ENCODE data around the gene ASB13.

The ASB13 gene

DNA sequence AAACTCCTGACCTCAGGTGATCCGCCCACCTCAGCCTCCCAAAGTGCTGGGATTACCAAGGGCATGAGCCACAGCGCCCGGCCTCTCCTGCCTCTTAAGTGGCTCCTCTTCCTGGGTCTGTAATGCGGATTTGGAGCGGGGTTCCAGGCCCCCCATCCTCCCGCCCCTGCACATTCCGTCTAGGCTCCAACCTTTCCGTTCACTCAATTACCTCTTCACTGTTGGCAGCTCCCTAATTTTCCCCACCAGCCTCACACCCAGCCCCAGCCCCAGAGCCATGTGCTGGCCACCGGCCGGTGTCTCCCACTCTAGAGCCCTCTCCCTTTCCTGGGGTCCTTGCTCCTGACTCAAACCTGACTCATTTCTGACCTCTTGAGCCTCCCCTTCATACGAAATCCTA lies 16.6 kb downstream of the ASB13 start:
- no peak overlapping the region for H2AFZ ChIP-seq (ENCODE audit: low read depth, low read length)
- peaks cover 5% of the 10 kb centered on the region for H3K36me3 ChIP-seq (ENCODE audit: insufficient read depth, low read length)
- H3K4me1 ChIP-seq (ENCODE audit: insufficient read depth, low read length) = no peaks in the 10 kb centered on the region
- no peaks in the 10 kb centered on the region for H3K9me3 ChIP-seq (ENCODE audit: low read length)
- H3K27me3 ChIP-seq (ENCODE audit: insufficient read depth, low read length) = no peaks in the 10 kb centered on the region
- H3K4me3 ChIP-seq (ENCODE audit: low read length) = no peak overlapping the region

DNA sequence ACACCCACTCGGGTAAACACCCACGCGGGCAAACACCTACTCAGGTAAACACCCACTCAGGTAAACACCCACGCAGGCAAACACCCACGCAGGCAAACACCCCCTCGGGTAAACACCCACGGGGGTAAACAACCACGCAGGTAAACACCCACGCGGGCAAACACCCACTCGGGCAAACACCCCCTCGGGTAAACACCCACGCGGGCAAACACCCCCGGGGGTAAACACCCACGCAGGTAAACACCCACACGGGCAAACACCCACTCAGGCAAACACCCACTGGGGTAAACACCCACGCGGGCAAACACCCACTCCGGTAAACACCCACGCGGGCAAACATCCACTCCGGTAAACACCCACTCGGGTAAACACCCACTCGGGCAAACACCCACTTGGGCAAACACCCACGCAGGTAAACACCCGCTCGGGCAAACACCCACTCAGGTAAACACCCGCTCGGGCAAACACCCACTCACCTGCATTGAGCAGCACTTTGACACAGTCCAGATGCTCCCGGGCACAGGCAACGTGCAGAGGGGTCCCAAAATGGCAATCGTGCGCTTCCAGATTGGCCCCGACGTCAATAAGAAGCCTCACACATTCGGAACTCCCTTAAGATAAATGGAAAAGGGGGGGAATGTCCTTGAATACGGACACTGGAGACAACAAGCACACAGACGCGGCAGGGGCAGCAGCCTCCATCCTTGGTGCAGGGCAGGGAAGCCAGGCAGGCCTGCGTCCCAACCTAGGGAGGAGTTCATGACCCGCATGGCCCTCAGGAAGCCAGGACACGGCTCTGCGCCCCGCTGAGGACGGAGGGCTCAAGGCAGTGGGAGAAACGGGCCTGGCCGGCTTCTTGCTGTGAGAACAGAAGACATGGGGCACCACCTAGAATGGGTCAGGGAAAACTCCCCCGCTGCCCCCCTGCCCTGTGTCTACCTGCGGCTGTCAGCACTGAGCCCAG lies 17.6 kb downstream of the ASB13 start:
- Histone ChIP-seq H3K9me3 (ENCODE audit: low read length) (no peaks in the 10 kb centered on the region), H3K27me3 (ENCODE audit: insufficient read depth, low read length) (no peaks in the 10 kb centered on the region), H3K36me3 (ENCODE audit: insufficient read depth, low read length) (peaks cover 9% of the 10 kb centered on the region), H2AFZ (ENCODE audit: low read depth, low read length) (no peak overlapping the region), H3K4me3 (ENCODE audit: low read length) (no peak overlapping the region), H3K4me1 (ENCODE audit: insufficient read depth, low read length) (peaks cover under 1% of the 10 kb centered on the region)

DNA sequence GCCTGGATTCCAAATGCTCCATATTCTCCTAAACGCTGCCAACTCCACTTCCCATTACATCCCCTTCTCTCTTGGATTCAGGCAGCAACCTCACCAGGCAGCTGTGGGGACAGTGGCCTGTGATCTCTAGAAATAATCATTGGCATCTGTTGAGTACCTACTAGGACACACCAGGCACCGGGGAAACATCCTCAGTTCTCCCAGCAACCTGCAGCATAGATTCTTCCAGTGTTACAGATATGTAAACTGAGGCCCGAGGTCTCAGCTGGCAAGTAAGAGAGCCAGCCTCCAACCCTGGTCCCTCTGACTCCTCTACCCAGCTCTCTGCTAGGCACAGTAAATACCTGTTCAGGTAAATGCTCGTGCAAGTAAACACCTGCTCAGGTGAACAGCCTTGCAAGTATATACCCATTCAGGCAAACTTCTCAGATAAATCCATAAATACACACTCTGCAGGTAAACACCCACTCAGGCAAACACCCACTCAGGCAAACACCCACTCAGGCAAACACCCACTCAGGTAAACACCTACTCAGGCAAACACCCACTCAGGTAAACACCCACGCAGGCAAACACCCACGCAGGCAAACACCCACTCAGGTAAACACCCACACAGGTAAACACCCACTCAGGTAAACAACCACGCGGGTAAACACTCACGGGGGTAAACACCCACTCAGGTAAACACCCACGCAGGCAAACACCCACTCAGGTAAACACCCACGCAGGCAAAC lies 18.7 kb downstream of the ASB13 start:
- no peaks in the 10 kb centered on the region for H3K9me3 ChIP-seq (ENCODE audit: low read length)
- H3K27me3 ChIP-seq (ENCODE audit: insufficient read depth, low read length) = no peaks in the 10 kb centered on the region
- peaks cover 9% of the 10 kb centered on the region for H3K36me3 ChIP-seq (ENCODE audit: insufficient read depth, low read length)
- H3K4me3 ChIP-seq (ENCODE audit: low read length) = no peak overlapping the region
- H3K4me1 ChIP-seq (ENCODE audit: insufficient read depth, low read length) = peaks cover 6% of the 10 kb centered on the region
- H2AFZ ChIP-seq (ENCODE audit: low read depth, low read length) = no peak overlapping the region

DNA sequence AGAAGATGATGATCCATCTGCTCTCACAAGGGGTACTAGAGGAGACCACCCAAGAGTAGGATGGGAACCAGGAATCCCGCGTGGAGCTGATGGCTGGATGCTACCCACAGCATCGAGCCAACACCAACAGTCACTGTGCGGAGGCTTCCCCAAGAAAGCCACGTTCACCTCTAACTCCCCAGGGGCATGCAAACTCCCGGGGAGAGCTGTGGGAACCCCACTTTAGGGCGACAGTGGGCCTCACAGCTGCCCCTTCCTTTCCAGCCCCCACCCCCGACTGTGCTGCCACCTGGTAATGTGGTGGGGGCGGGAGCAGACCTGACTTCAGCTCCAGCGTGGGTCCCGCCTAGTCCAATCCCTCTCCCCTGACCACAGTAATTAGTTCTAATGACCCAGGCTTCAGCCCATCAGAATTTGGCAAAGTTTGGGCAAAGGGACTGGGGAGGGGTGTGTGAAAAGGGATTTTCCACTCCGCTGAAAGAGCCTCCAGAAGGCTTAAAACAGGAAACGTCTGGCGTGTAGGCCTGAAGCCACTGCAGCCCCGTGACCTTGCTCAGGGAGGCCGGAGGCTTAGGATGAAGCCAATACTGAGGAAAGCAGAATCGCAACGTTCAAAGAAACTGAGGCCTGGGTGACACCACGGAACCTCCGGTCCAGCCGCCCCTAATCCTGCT lies 20.3 kb downstream of the ASB13 start:
- H3K27me3 ChIP-seq (ENCODE audit: insufficient read depth, low read length) = no peaks in the 10 kb centered on the region
- no peak overlapping the region for H2AFZ ChIP-seq (ENCODE audit: low read depth, low read length)
- H3K36me3 ChIP-seq (ENCODE audit: insufficient read depth, low read length) = peaks cover 17% of the 10 kb centered on the region
- peaks cover 6% of the 10 kb centered on the region for H3K4me1 ChIP-seq (ENCODE audit: insufficient read depth, low read length)
- no peak overlapping the region for H3K4me3 ChIP-seq (ENCODE audit: low read length)
- H3K9me3 ChIP-seq (ENCODE audit: low read length) = no peaks in the 10 kb centered on the region

DNA sequence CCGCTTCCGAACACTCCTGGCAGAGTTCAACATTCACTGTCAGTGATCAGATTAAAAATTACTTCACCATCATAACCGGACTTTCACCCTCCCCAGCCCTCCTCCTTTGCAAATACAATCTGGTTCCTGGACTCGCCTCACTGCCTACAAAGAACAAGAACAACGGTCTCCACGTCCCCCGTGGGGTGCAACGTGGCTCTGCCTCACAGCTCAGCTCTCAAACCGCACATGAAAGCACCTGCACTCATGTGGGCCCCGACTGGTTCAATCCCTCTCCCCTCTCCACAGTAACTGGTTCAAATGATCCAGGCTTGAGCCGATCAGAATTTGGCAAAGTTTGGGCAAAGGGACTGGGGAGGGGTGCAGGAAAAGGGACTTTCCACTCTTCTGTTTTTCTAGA lies 21.0 kb downstream of the ASB13 start:
- H3K4me3 ChIP-seq (ENCODE audit: low read length) = no peak overlapping the region
- H3K27me3 ChIP-seq (ENCODE audit: insufficient read depth, low read length) = no peaks in the 10 kb centered on the region
- H3K9me3 ChIP-seq (ENCODE audit: low read length) = no peaks in the 10 kb centered on the region
- no peak overlapping the region for H2AFZ ChIP-seq (ENCODE audit: low read depth, low read length)
- peaks cover 22% of the 10 kb centered on the region for H3K36me3 ChIP-seq (ENCODE audit: insufficient read depth, low read length)
- peaks cover 6% of the 10 kb centered on the region for H3K4me1 ChIP-seq (ENCODE audit: insufficient read depth, low read length)

DNA sequence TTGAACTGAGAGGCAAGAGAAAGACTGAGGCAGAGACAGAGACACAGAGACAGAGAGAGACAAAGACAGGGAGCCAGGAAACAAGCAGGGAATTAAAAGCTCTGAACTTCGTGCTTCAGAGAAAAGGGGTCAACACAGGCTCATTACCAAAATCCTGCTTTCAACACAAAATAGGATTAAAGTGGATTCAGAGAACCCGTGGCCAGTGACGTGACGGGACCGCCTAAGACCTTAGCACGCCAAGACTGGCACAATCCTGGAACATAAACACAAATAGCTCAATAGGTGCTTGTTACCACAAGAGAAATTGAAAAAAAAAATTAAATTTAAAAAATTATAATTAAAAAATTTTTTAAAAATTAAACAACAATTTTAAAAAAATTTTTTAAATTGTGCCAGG lies 21.5 kb downstream of the ASB13 start:
- no peak overlapping the region for H3K4me3 ChIP-seq (ENCODE audit: low read length)
- no peak overlapping the region for H2AFZ ChIP-seq (ENCODE audit: low read depth, low read length)
- H3K27me3 ChIP-seq (ENCODE audit: insufficient read depth, low read length) = no peaks in the 10 kb centered on the region
- H3K4me1 ChIP-seq (ENCODE audit: insufficient read depth, low read length) = peaks cover 6% of the 10 kb centered on the region
- peaks cover 24% of the 10 kb centered on the region for H3K36me3 ChIP-seq (ENCODE audit: insufficient read depth, low read length)
- no peaks in the 10 kb centered on the region for H3K9me3 ChIP-seq (ENCODE audit: low read length)

DNA sequence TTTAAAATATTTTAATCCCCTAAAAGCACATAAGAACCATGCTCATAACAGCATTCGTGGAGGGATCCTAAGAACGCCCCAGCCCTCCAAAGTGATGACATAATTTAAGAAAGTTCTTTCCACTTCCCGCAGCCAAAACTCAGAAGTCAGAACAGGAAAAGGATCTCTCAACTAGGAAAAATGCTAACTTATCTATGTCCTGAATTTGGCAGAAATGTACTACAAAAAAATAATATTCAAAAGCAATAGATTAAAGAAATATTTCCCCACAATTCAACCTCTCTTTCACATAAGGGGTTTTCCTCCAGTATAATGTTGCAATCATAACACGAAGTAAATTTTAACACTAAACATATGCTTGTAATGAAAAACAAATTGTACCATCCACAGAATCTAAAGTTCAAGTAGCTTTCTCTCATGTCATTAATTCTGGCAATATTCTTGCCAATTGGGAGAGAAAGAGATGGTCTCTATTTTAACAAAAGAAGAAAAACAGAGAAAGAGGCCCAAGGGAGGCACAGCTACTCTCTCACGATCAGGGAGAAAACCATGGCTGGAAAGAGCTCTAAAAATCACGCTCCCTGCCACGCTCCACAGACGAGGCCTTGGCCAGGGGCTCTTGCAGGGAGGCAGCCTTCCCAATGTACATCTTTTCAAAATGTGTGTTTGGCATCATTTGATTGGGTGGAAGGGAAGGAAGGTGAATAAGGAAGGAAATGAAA lies 22.9 kb downstream of the ASB13 start:
- no peak overlapping the region for H2AFZ ChIP-seq (ENCODE audit: low read depth, low read length)
- H3K4me3 ChIP-seq (ENCODE audit: low read length) = no peak overlapping the region
- H3K9me3 ChIP-seq (ENCODE audit: low read length) = no peaks in the 10 kb centered on the region
- H3K27me3 ChIP-seq (ENCODE audit: insufficient read depth, low read length) = no peaks in the 10 kb centered on the region
- peaks cover 6% of the 10 kb centered on the region for H3K4me1 ChIP-seq (ENCODE audit: insufficient read depth, low read length)
- peaks cover 35% of the 10 kb centered on the region for H3K36me3 ChIP-seq (ENCODE audit: insufficient read depth, low read length)

DNA sequence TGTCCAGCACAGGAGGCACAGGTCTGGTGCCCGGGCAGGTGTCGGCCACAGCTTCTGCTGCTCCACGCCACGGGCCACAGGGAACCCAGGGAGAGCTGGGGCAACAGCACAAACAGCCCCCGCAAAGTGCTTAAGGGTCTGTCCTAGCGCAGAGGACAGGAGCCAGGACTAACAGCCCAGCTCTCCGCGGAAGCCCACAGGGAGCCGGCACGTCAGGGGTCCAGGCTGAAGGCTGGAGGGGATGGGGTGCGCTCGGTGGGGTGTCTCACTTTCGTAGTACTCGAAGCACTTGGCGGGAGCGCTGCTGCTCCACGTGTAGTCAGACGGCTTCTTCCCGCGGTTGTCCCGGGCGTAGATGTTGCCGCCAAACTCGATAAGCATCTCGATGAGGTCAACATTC lies 24.9 kb downstream of the ASB13 start:
- no peaks in the 10 kb centered on the region for H3K27me3 ChIP-seq (ENCODE audit: insufficient read depth, low read length)
- H3K36me3 ChIP-seq (ENCODE audit: insufficient read depth, low read length) = peaks cover 37% of the 10 kb centered on the region
- no peak overlapping the region for H2AFZ ChIP-seq (ENCODE audit: low read depth, low read length)
- no peaks in the 10 kb centered on the region for H3K9me3 ChIP-seq (ENCODE audit: low read length)
- H3K4me1 ChIP-seq (ENCODE audit: insufficient read depth, low read length) = peaks cover 6% of the 10 kb centered on the region
- H3K4me3 ChIP-seq (ENCODE audit: low read length) = no peak overlapping the region

DNA sequence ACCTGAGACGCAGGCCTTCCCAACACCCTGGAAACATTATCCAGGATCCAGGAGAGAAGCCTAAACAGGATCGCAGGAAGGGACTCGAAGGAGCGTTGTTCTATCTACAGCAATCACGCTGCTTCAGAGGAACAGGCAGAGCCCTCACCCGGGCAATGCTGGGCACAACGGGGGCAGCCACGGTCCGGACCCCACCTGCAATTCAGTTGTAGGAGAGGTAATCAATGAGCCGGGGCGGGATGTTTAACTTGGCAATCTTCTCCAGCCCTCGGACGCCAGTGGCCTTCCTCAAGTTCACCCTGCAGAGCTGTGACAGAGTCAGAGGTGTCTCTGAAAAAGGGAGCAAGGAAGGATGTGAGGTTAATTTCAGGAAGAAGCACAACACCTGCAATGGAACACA lies 25.9 kb downstream of the ASB13 start:
- Histone ChIP-seq H2AFZ (ENCODE audit: low read depth, low read length) (no peak overlapping the region), H3K36me3 (ENCODE audit: insufficient read depth, low read length) (peaks cover 37% of the 10 kb centered on the region), H3K4me1 (ENCODE audit: insufficient read depth, low read length) (peaks cover 6% of the 10 kb centered on the region), H3K4me3 (ENCODE audit: low read length) (no peak overlapping the region), H3K27me3 (ENCODE audit: insufficient read depth, low read length) (no peaks in the 10 kb centered on the region), H3K9me3 (ENCODE audit: low read length) (no peaks in the 10 kb centered on the region)

DNA sequence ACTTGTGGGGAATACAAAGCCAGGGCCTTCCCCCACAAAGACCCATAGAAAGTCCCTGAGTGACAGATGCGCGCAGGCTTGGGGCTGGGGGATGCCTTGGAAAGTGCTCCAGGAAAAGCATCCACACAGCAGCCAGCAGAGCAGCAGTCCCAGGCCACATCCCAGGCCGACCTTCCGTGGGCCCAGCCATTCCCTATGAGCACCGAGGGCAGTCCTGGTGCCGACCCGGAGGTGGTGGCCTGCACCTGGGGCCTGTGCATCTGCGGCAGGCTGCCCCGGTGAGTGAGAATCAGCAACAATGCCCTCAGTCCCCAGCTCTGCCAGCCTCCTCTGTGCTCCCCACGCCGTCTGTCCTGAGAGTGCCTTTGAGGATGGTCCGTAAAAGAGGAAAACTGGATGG lies 26.4 kb downstream of the ASB13 start:
- H3K4me3 ChIP-seq (ENCODE audit: low read length) = no peak overlapping the region
- peaks cover 6% of the 10 kb centered on the region for H3K4me1 ChIP-seq (ENCODE audit: insufficient read depth, low read length)
- H3K9me3 ChIP-seq (ENCODE audit: low read length) = no peaks in the 10 kb centered on the region
- no peak overlapping the region for H2AFZ ChIP-seq (ENCODE audit: low read depth, low read length)
- H3K36me3 ChIP-seq (ENCODE audit: insufficient read depth, low read length) = peaks cover 37% of the 10 kb centered on the region
- no peaks in the 10 kb centered on the region for H3K27me3 ChIP-seq (ENCODE audit: insufficient read depth, low read length)

DNA sequence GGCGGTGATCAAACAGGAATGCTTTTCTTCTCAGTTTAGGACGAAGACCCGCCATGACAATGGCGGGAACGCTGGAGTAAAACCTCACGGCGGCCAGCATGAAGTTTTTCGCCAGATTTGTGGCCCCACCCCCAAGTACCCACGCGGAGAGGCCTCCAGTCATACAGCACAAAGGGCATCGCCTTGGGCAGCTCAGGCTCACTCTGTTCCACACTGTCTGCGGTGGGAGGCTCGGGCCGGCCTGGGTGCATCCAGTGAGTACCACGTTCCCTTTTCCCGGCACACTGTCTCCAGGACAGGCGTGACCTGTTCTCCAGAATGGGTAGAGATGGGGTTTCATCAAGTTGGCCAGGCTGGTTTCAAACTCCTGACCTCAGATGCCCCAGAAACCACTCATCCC lies 27.3 kb downstream of the ASB13 start:
- peaks cover 6% of the 10 kb centered on the region for H3K4me1 ChIP-seq (ENCODE audit: insufficient read depth, low read length)
- H3K27me3 ChIP-seq (ENCODE audit: insufficient read depth, low read length) = no peaks in the 10 kb centered on the region
- H3K36me3 ChIP-seq (ENCODE audit: insufficient read depth, low read length) = peaks cover 34% of the 10 kb centered on the region
- H2AFZ ChIP-seq (ENCODE audit: low read depth, low read length) = no peak overlapping the region
- H3K9me3 ChIP-seq (ENCODE audit: low read length) = no peaks in the 10 kb centered on the region
- H3K4me3 ChIP-seq (ENCODE audit: low read length) = no peak overlapping the region

DNA sequence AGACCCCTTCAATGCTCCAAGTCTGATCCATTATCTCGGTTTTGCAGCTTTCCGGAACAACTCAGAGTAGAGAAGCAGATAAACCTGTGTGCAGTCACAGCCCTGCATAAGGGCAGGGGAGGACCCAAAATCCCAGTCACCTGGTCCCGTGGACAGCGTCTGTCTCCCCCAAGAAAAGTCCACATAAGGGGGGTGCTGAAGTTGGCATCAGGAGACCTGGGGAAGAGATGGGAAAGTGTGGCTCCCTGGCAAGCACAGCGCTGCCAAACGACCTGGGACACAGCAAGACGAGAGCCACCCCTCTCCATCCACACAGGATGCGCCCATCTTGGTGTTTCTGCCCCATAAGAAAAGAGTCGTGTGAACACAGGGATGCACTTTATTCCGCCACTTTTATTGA lies 27.9 kb downstream of the ASB13 start:
- H3K9me3 ChIP-seq (ENCODE audit: low read length) = no peaks in the 10 kb centered on the region

More for the DNA sequence above, 27.9 kb downstream of the ASB13 start:
- no peaks in the 10 kb centered on the region for H3K27me3 ChIP-seq (ENCODE audit: insufficient read depth, low read length)
- peaks cover 3% of the 10 kb centered on the region for H3K4me1 ChIP-seq (ENCODE audit: insufficient read depth, low read length)
- H3K36me3 ChIP-seq (ENCODE audit: insufficient read depth, low read length) = peaks cover 31% of the 10 kb centered on the region
- H3K4me3 ChIP-seq (ENCODE audit: low read length) = no peak overlapping the region
- H2AFZ ChIP-seq (ENCODE audit: low read depth, low read length) = no peak overlapping the region
